GM12801 (cell line): ENCODE measurements around the gene RPS6KL1.

Experiments used
- CTCF ChIP-seq: IDR thresholded peaks from one replicate; pipeline ENCODE4 v1.5.1; 2011; ENCODE audit warnings: control low read depth; ENCODE audit not compliant: insufficient read length; ENCODE audit errors: extremely low read depth

The RPS6KL1 gene

GRCh38 chr14:74863274-74863673 is 59.8 kb downstream of the RPS6KL1 start:
- TF ChIP-seq CTCF, result no peak

- no peak for TF ChIP-seq CTCF
Measured at GRCh38 chr14:74861734-74862090, 61.3 kb downstream of the RPS6KL1 start.

DNA sequence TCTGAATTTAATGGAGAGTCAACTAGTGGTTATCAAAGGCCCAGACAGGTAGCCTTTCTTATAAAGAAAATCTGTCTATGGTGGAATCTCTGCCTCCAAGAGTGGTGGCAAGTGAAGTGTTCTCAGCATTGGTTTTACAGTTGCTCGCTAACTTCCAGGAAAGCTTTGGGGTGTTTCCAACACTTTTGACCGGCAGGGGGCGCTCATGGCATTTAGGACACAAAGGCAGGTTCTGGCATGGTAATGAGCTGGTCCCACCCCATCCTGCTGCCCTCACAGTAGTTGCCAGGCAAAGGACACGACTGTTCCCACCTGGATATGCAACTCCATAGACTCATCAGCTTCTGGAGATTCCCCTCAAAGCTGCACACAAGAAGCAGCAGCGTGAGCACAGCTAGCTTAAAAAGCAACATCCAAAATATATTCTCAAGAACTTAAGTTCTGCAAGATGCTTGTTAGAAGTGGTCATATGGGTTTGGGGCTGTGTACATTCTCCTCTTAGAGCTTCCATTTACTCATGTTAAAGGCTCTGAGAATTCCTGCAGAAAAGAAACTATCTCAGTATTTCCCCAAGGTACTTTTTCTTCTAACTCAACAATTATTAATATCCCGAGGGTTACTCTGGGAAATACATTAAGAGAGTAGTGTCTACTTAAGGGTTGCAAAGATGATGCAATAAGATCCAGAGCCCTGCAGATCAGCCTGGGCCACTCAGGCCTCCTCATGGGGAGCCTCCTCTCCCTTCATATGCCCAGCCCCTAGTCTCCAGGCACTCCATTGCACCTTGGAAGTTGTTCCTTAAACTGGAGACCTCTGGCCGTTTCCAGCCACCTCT is 61.9 kb downstream of the RPS6KL1 start:
- no peak for TF ChIP-seq CTCF

GRCh38 chr14:74859757-74860552 is 63.1 kb downstream of the RPS6KL1 start:
- no peak for TF ChIP-seq CTCF

DNA sequence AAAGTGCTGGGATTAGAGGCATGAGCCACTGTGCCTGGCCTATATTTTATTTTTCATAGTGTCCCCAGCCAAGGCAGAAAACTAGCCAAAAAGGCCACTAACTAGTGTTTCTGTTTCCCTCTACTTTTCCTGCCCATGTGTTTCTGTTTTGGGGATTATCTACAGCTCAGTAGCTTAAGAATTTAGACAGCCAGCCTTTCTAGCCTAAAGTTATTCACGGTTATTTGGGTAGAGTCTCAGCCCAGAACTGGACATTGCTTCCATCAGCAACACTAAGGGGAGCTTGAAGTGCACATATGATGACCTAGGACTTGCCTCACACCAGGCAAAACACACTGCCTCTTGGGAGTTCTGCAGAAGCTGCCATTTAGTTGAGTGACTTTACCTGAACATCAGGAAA is 65.0 kb downstream of the RPS6KL1 start:
- no peak for TF ChIP-seq CTCF

DNA sequence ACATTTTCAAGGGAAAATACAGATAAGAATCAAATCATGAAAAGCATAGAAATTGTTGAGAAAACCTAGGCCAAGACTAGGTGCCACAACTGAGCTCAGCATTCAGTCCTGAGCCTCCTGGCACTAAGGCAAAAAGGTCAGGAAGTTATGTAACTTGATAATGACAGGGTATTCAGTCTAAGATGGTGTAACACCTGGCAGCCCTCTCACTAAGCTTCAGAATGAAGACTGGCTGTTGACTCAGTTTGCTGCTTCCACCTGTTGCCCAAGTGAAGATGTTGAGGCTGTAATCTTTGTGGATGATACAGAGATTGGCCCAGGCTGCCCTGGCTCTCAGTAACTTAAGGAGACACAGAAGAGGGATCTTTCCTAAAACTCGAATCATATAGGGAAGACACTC is 66.7 kb downstream of the RPS6KL1 start:
- TF ChIP-seq CTCF, result no peak

- no peak for TF ChIP-seq CTCF
Measured at GRCh38 chr14:74855945-74856344, 67.1 kb downstream of the RPS6KL1 start.
